Vein endothelial cell (primary cell): ENCODE results near the gene OR7E24. TPM values are rescaled to one million over a fixed set of nuclear protein-coding genes. Genes with fewer than 3 reads are reported as not detected.

Source experiments
- total RNA-seq: library from RNA; depleted of rRNA; stranded (reverse); fragments of >200 nt; gene quantifications from 2 replicates; pipeline ENCODE4 v1.2.3, GENCODE V29; 2012

The OR7E24 gene
- not detected in 2 replicates for total RNA-seq

GRCh38 chr19:9250630-9251029 is at the start of gene OR7E24:
Gene OR7E24, plus strand, starts transcription at chr19:9250930. Its CDS starts 114 bp downstream, at chr19:9251044.

GRCh38 chr19:9219489-9219888 is 31.2 kb upstream of the OR7E24 start, which contains the start of gene OR7D4:
Gene OR7D4, minus strand, starts transcription at chr19:9219589. Its CDS starts 4,752 bp downstream, at chr19:9214837.

Other genes with a start within 250 kb of the OR7E24 start
- not detected in 2 replicates for gene MUC16, start 240.5 kb upstream of the OR7E24 start, total RNA-seq
- not detected in 2 replicates for gene OR1M1, start 163.9 kb upstream of the OR7E24 start, total RNA-seq
- gene OR7G2, start 143.5 kb upstream of the OR7E24 start, total RNA-seq: not detected in 2 replicates
- not detected in 2 replicates for gene OR7G1, start 135.2 kb upstream of the OR7E24 start, total RNA-seq
- gene OR7G3, start 124.0 kb upstream of the OR7E24 start, total RNA-seq: not detected in 2 replicates
- gene ZNF317, start 110.5 kb upstream of the OR7E24 start, total RNA-seq: 22.3 and 26.8 TPM in 2 replicates
- not detected in 2 replicates for gene OR7D2, start 72.0 kb upstream of the OR7E24 start, total RNA-seq
- not detected in 2 replicates for gene OR7D4, start 31.3 kb upstream of the OR7E24 start, total RNA-seq
- gene ZNF699, start 58.9 kb downstream of the OR7E24 start, total RNA-seq: 9.4 and 11.4 TPM in 2 replicates
- gene ZNF559, start 73.2 kb downstream of the OR7E24 start, total RNA-seq: 13.5 and 13.7 TPM in 2 replicates
- 0.98 and 1.3 TPM in 2 replicates for gene ZNF177, start 112.1 kb downstream of the OR7E24 start, total RNA-seq
- 10.8 and 16.5 TPM in 2 replicates for gene ZNF266, start 184.6 kb downstream of the OR7E24 start, total RNA-seq
- under 0.01 and 0.19 TPM in 2 replicates for gene ZNF560, start 247.7 kb downstream of the OR7E24 start, total RNA-seq